Ishikawa (cell line): Measurements from ENCODE around the gene ZNHIT3.

ENCODE experiments used
- NFIC ChIP-seq: IDR thresholded peaks from 2 replicates; pipeline ENCODE4 v1.6.1; 2012
- REST ChIP-seq: IDR thresholded peaks from 2 replicates; pipeline ENCODE4 v1.6.1; 2012; ENCODE audit warnings: low read depth, mild to moderate bottlenecking

GRCh38 chr17:36469733-36470132 is 16.7 kb upstream of the ZNHIT3 start:
- TF ChIP-seq REST (no peak), NFIC (no peak)
